ENCODE data around the gene SYNGR2. TPM values are rescaled to one million over a fixed set of nuclear protein-coding genes. Genes with fewer than 3 reads are reported as not detected.

SYNGR2 gene
- total and polyA plus RNA-seq, 2 of the 8 experiments (the other 6 are each of a cell fraction or from before 2014, with no cell fraction given) = 50.0 to 139 TPM

GRCh38 chr17:78131172-78132083 is 37.0 kb upstream of the SYNGR2 start:
- H3K56ac ChIP-seq (replicated peaks; ENCODE audit: insufficient read length, low read depth, low read length) = no peak overlapping the region
- no peaks in the 10 kb centered on the region for H3K9me3 ChIP-seq (ENCODE audit: insufficient read depth in 2 of 2, low read depth in 1 of 2, low read length in 1 of 2)
- 0 out of 2 replicates have a peak overlapping the region, but pooled peaks have one; percentile 29 for H2BK15ac ChIP-seq (ENCODE audit: low read length)
- no peak for FAIRE-seq
- H3K36me3 ChIP-seq (ENCODE audit: control insufficient read depth in 2 of 4, insufficient read depth in 4 of 4, low read length in 3 of 4) = no peaks in the 10 kb centered on the region
- peak overlapping the region; percentile 32 for H3K4ac ChIP-seq (replicated peaks; ENCODE audit: insufficient read length, low read depth, low read length)
- H4K20me1 ChIP-seq (replicated peaks in 1 of 2; ENCODE audit: control insufficient read depth in 1 of 2, insufficient read depth in 2 of 2, low read length in 2 of 2) = peaks cover 0 to 3% of the 10 kb centered on the region in 2 experiments
- no peaks in the 10 kb centered on the region for H3K79me1 ChIP-seq (ENCODE audit: low read depth, low read length)
- H2BK120ac ChIP-seq (replicated peaks; ENCODE audit: low read depth, low read length) = no peak overlapping the region
- peak overlapping the region; percentile 54; the same call in 1 of the 2 replicates for H2AK5ac ChIP-seq (ENCODE audit: low read depth, low read length)
- H3K18ac ChIP-seq (ENCODE audit: extremely low read depth, low read length) = peak overlapping the region; percentile 32; the same call in 1 of the 2 replicates
- H4K5ac ChIP-seq (ENCODE audit: insufficient read length, low read depth, low read length) = no peak overlapping the region
- ChIA-PET CTCF (ENCODE audit: partially characterized antibody) (interaction anchor here (0.6 to 4.2 kb wide), 4 partner anchors 9 to 631 kb away, joined by 3 to 17 read pairs (median 6); no protein-coding TSS in a partner anchor), POLR2A (ENCODE audit: partially characterized antibody) (interaction anchor here (0.9 to 4.6 kb wide), 8 partner anchors 10 to 50 kb away, joined by 3 to 16 read pairs (median 4); no protein-coding TSS in a partner anchor)
- peak overlapping the region; percentile 10 to 58 (median 10); a peak in 5 of 8 replicates for H3K4me3 ChIP-seq (ENCODE audit: extremely low read depth in 1 of 4, insufficient read depth in 2 of 4, low read depth in 3 of 4, low read length in 4 of 4)
- no peak overlapping the region for H3K9ac ChIP-seq (replicated peaks in 1 of 4; ENCODE audit: extremely low read depth in 1 of 4, low read depth in 3 of 4, low read length in 3 of 4)
- DNase-seq (ENCODE audit: low read depth in 1 of 2, low spot score in 2 of 2) = no peak
- no peak overlapping the region for H2AFZ ChIP-seq (ENCODE audit: low read length)
- peaks cover 7% of the 10 kb centered on the region for H3K23me2 ChIP-seq (ENCODE audit: low read depth, low read length)
- no peak overlapping the region for H3K27ac ChIP-seq (ENCODE audit: low read depth, low read length)
- no peak overlapping the region for H3K14ac ChIP-seq (ENCODE audit: insufficient read length)
- WGBS, 2 experiments (ENCODE audit: extremely low coverage in 1 of 2, insufficient coverage in 1 of 2, insufficient read length in 1 of 2, insufficient replicate concordance in 2 of 2, low coverage in 1 of 2, low lambda C conversion rate in 2 of 2, missing lambda C conversion rate in 1 of 2) = 29% methylated on average over 63 of the region's 74 CpGs; no CpG with 5 or more reads in 1 of the 2 experiments
- H4K8ac ChIP-seq (ENCODE audit: extremely low read depth, insufficient read depth, low read length) = peak overlapping the region; percentile 73
- no peaks in the 10 kb centered on the region for H3K79me2 ChIP-seq (ENCODE audit: control insufficient read depth in 1 of 2, insufficient read depth in 2 of 2, low read length in 2 of 2)
- peak overlapping the region; percentile 90; the same call in 1 of the 2 replicates for H2BK12ac ChIP-seq (ENCODE audit: low read depth, low read length)
- peaks cover 0 to 26% (median 17%) of the 10 kb centered on the region in 4 experiments; a peak in 5 of 7 replicates for H3K27me3 ChIP-seq (replicated peaks in 1 of 4; ENCODE audit: control insufficient read depth in 3 of 4, extremely low read depth in 1 of 4, insufficient read depth in 3 of 4, low read length in 3 of 4)
- H4K91ac ChIP-seq (replicated peaks; ENCODE audit: insufficient read length, low read length) = no peak overlapping the region
- no peak overlapping the region for H2BK20ac ChIP-seq (ENCODE audit: low read length)
- H3K23ac ChIP-seq (ENCODE audit: insufficient read length) = no peak overlapping the region
- H3K4me1 ChIP-seq (replicated peaks in 1 of 4; ENCODE audit: control insufficient read depth in 3 of 4, insufficient read depth in 4 of 4, low read length in 3 of 4) = peaks cover 0 to 28% (median 17%) of the 10 kb centered on the region in 4 experiments; a peak in 6 of 7 replicates
- H2BK5ac ChIP-seq (ENCODE audit: low read depth, low read length) = peak overlapping the region; percentile 71; the same call in 1 of the 2 replicates
- H3K4me2 ChIP-seq (ENCODE audit: insufficient read depth in 1 of 2, low read depth in 2 of 2, low read length in 2 of 2) = peak overlapping the region; percentile 53 to 69
- TF ChIP-seq GABPA (IDR thresholded peaks at IDR 0.05; ENCODE audit: borderline replicate concordance, insufficient read depth, low read length) (no peak), CHD2 (IDR thresholded peaks at IDR 0.05; ENCODE audit: low read length) (no peak), KDM1A (IDR thresholded peaks at IDR 0.05; ENCODE audit: borderline replicate concordance, low read length) (peak; percentile 65; the same call in 1 of the 2 replicates), SP1 (IDR thresholded peaks at IDR 0.05; ENCODE audit: low read depth, low read length) (no peak), RFX5 (IDR thresholded peaks at IDR 0.05; ENCODE audit: borderline replicate concordance, low read depth, low read length) (no peak), NRF1 (IDR thresholded peaks at IDR 0.05; ENCODE audit: low read depth, low read length) (no peak), GTF2F1 (IDR thresholded peaks at IDR 0.05; ENCODE audit: borderline replicate concordance, low read depth, low read length) (no peak), JUND (IDR thresholded peaks at IDR 0.05; ENCODE audit: low read length) (no peak), FOSL1 (IDR thresholded peaks at IDR 0.05; ENCODE audit: insufficient read depth, low read depth, low read length) (no peak), SRF (IDR thresholded peaks at IDR 0.05; ENCODE audit: low read depth, low read length) (no peak), POLR2AphosphoS5 (IDR thresholded peaks at IDR 0.05; ENCODE audit: low read depth, low read length) (no peak)

All from H1 (cell line).